DMS 273 (cell line): ENCODE data around the gene COA1.
A peak's percentile ranks its signal among the peaks of the same experiment; 100 is the strongest.
"Not testable (repeated sequence)": the region's sequence is repeated elsewhere in the genome, so short reads cannot be mapped to it uniquely, and the experiment has no call there.

Experiments
- DNase-seq: peaks from one replicate; lab custom pipeline; 2025; ENCODE audit not compliant: unreplicated experiment; lab: John Stamatoyannopoulos, UW

Gene COA1

GRCh38 chr7:43758822-43759683 is 29.7 kb upstream of the COA1 start:
- peak; percentile 82 for DNase-seq

GRCh38 chr7:43758029-43758821 is 28.9 kb upstream of the COA1 start, which contains the start of gene BLVRA:
BLVRA (plus strand) TSS chr7:43758680; CDS start chr7:43771159, 12,479 bp downstream.
- peak; percentile 85 for DNase-seq

- DNase-seq, result no peak
Observed at GRCh38 chr7:43757073-43757720, 27.9 kb upstream of the COA1 start.

- peak; percentile 70 for DNase-seq
Observed at GRCh38 chr7:43756368-43757072, 27.2 kb upstream of the COA1 start.

- DNase-seq, result no peak
Observed at GRCh38 chr7:43754596-43754995, 25.3 kb upstream of the COA1 start.

- DNase-seq, result no peak
Observed at GRCh38 chr7:43753843-43754242, 24.5 kb upstream of the COA1 start.

GRCh38 chr7:43753271-43753810 is 24.0 kb upstream of the COA1 start:
- no peak for DNase-seq

GRCh38 chr7:43752411-43752810 is 23.1 kb upstream of the COA1 start:
- DNase-seq, result no peak

- peak; percentile 67 for DNase-seq
Observed at GRCh38 chr7:43750016-43750887, 20.9 kb upstream of the COA1 start.

- no peak for DNase-seq
Observed at GRCh38 chr7:43749383-43749940, 20.1 kb upstream of the COA1 start.

- DNase-seq, result no peak
Observed at GRCh38 chr7:43747328-43748105, 18.2 kb upstream of the COA1 start.

GRCh38 chr7:43742692-43743091 is 13.4 kb upstream of the COA1 start:
- DNase-seq, result no peak

- DNase-seq, result no peak
Observed at GRCh38 chr7:43737467-43738127, 8.3 kb upstream of the COA1 start.

GRCh38 chr7:43735802-43736603 is 6.7 kb upstream of the COA1 start:
- DNase-seq, result no peak

- DNase-seq, result no peak
Observed at GRCh38 chr7:43735403-43735801, 6.1 kb upstream of the COA1 start.

GRCh38 chr7:43734575-43735332 is 5.4 kb upstream of the COA1 start:
- DNase-seq, result not testable (repeated sequence)
